Sigmoid colon (tissue), 7 donors: ENCODE data around the gene ARL14. TPM values are rescaled to one million over a fixed set of nuclear protein-coding genes. Genes with fewer than 3 reads are reported as not detected.

Experiments
- DNase-seq: peaks from one replicate; pipeline ENCODE4 v3.0.0-alpha.2; 2019
- H3K27ac ChIP-seq, 4 donors: fragments of 200-600 bp; sonication (generic); one replicate each; pipeline ENCODE4 v1.5.1; 2016 to 2019; ENCODE audit warnings: mild to moderate bottlenecking in 1 of 4
- H3K27me3 ChIP-seq, 3 donors: fragments of 200-600 bp; sonication (generic); one replicate each; pipeline ENCODE4 v1.5.1; 2019; ENCODE audit warnings: mild to moderate bottlenecking in 1 of 3
- H3K36me3 ChIP-seq, 4 donors: fragments of 200-600 bp; sonication (generic); one replicate each; pipeline ENCODE4 v1.5.1; 2016 to 2019
- H3K4me1 ChIP-seq, 4 donors: fragments of 200-600 bp; sonication (generic); one replicate each; pipeline ENCODE4 v1.5.1; 2017 to 2019
- H3K4me3 ChIP-seq, 4 donors: fragments of 200-600 bp; sonication (generic); one replicate each; pipeline ENCODE4 v1.5.1; 2017 to 2019; ENCODE audit warnings: mild to moderate bottlenecking in 2 of 4, moderate library complexity in 1 of 4
- H3K9me3 ChIP-seq, 4 donors: fragments of 200-600 bp in 3 of 4; sonication (generic) in 3 of 4; one replicate each; pipeline versions ENCODE4 v1.5.1 to v1.6.1; 2013 to 2019
- CTCF ChIP-seq, 4 experiments: fragments of 450-650 bp in 3 of 4; fragments of 200-600 bp in 1 of 4; IDR thresholded peaks; one replicate each; pipeline ENCODE4 v1.5.1; 2016 to 2019; ENCODE audit warnings: antibody characterized with exemption in 4 of 4, mild to moderate bottlenecking in 3 of 4, moderate library complexity in 2 of 4
- EP300 ChIP-seq, 4 donors: sonication (generic); formaldehyde crosslinking; IDR thresholded peaks; one replicate each; pipeline ENCODE4 v1.6.1; 2017; ENCODE audit warnings: antibody characterized with exemption in 4 of 4
- POLR2A ChIP-seq, 2 donors: fragments of 450-650 bp; IDR thresholded peaks; one replicate each; pipeline ENCODE4 v1.6.1; 2016; ENCODE audit warnings: antibody characterized with exemption in 2 of 2, mild to moderate bottlenecking in 2 of 2, moderate library complexity in 2 of 2
- POLR2AphosphoS5 ChIP-seq, 4 donors: sonication (generic); formaldehyde crosslinking; IDR thresholded peaks; one replicate each; pipeline ENCODE4 v1.6.1; 2017; ENCODE audit warnings: antibody characterized with exemption in 4 of 4
- WGBS, 2 donors: extraction: QIAGEN DNeasy Blood & Tissue Kit; methylation state at CpG; one replicate each; pipeline ENCODE4 v1.1.7; 2013; 5-methylcytosine and 5-hydroxymethylcytosine counted together
- intact Hi-C: fragments of 100-400 bp; cut with DNase I; formaldehyde crosslinking; loops from one replicate; pipeline ENCODE4 v1.15.1; 2023
- polyA plus RNA-seq, 3 donors: library from polyadenylated mRNA; stranded (reverse); fragments of 200-250 nt; gene quantifications; one replicate each; pipeline ENCODE4 v1.2.3, GENCODE V29; 2013
- total RNA-seq, 4 donors: library from RNA; depleted of rRNA; stranded (reverse); fragments of >200 nt; gene quantifications; one replicate each; pipeline ENCODE4 v1.1.0, GENCODE V29; 2016
- donor health status: healthy with polysubstance abuse.
- donor health status: Bipolar disorder and iron deficiency.
- donor health status: healthy.

Gene ARL14
- total and polyA plus RNA-seq, 7 donors = 23.3 to 144 (median 109) TPM; not detected in 4

GRCh38 chr3:160684368-160684740 is 7.4 kb downstream of the ARL14 start:
- Histone ChIP-seq H3K27ac (no peak overlapping the region), H3K4me1 (no peaks in the 10 kb centered on the region), H3K27me3 (no peaks in the 10 kb centered on the region), H3K4me3 (no peak overlapping the region), H3K36me3 (no peaks in the 10 kb centered on the region), H3K9me3 (no peaks in the 10 kb centered on the region)
- intact Hi-C loops = no loop called here
- no peak for DNase-seq
- WGBS, 2 donors = 91 to 95% methylated on average over 2 of the region's 2 CpGs
- TF ChIP-seq POLR2A (IDR thresholded peaks at IDR 0.05) (no peak), POLR2AphosphoS5 (IDR thresholded peaks at IDR 0.05) (no peak), EP300 (IDR thresholded peaks at IDR 0.05) (no peak), CTCF (IDR thresholded peaks at IDR 0.05) (no peak)

- intact Hi-C loops = no loop called here
- no peaks in the 10 kb centered on the region for H3K9me3 ChIP-seq
- no peak for TF ChIP-seq POLR2AphosphoS5 (IDR thresholded peaks at IDR 0.05)
- TF ChIP-seq CTCF (IDR thresholded peaks at IDR 0.05) = no peak
- no peak for TF ChIP-seq EP300 (IDR thresholded peaks at IDR 0.05)
- TF ChIP-seq POLR2A (IDR thresholded peaks at IDR 0.05) = no peak
- DNase-seq = no peak
- H3K36me3 ChIP-seq = no peaks in the 10 kb centered on the region
- no peak overlapping the region for H3K4me3 ChIP-seq
- no peak overlapping the region for H3K27ac ChIP-seq
- WGBS, 2 donors = 90% methylated on average over 1 of the region's 1 CpG
- H3K27me3 ChIP-seq = no peaks in the 10 kb centered on the region
- H3K4me1 ChIP-seq = no peaks in the 10 kb centered on the region
Measured at GRCh38 chr3:160685144-160685766, 8.3 kb downstream of the ARL14 start.

- Histone ChIP-seq H3K27me3 (no peaks in the 10 kb centered on the region), H3K9me3 (no peaks in the 10 kb centered on the region), H3K4me1 (no peaks in the 10 kb centered on the region), H3K4me3 (no peak overlapping the region), H3K36me3 (no peaks in the 10 kb centered on the region), H3K27ac (no peak overlapping the region)
- TF ChIP-seq EP300 (IDR thresholded peaks at IDR 0.05) (no peak), POLR2A (IDR thresholded peaks at IDR 0.05) (no peak), POLR2AphosphoS5 (IDR thresholded peaks at IDR 0.05) (no peak), CTCF (IDR thresholded peaks at IDR 0.05) (no peak)
- intact Hi-C loops = no loop called here
- 77 to 81% methylated on average over 6 of the region's 6 CpGs for WGBS, 2 donors
- no peak for DNase-seq
Measured at GRCh38 chr3:160686955-160687535, 10.1 kb downstream of the ARL14 start.

- TF ChIP-seq CTCF (IDR thresholded peaks at IDR 0.05) (no peak), EP300 (IDR thresholded peaks at IDR 0.05) (no peak), POLR2AphosphoS5 (IDR thresholded peaks at IDR 0.05) (no peak), POLR2A (IDR thresholded peaks at IDR 0.05) (no peak)
- H3K27me3 ChIP-seq = no peaks in the 10 kb centered on the region
- no peaks in the 10 kb centered on the region for H3K9me3 ChIP-seq
- intact Hi-C loops = no loop called here
- H3K36me3 ChIP-seq = no peaks in the 10 kb centered on the region
- no peaks in the 10 kb centered on the region for H3K4me1 ChIP-seq
- 82 to 89% methylated on average over 1 of the region's 1 CpG for WGBS, 2 donors
- H3K27ac ChIP-seq = no peak overlapping the region
- no peak for DNase-seq
- no peak overlapping the region for H3K4me3 ChIP-seq
Measured at GRCh38 chr3:160691151-160691550, 14.2 kb downstream of the ARL14 start.

GRCh38 chr3:160691962-160692361 is 15.0 kb downstream of the ARL14 start:
- DNase-seq = no peak
- WGBS, 2 donors = 77 to 94% methylated on average over 4 of the region's 4 CpGs
- H3K27ac ChIP-seq = no peak overlapping the region
- H3K4me1 ChIP-seq = no peaks in the 10 kb centered on the region
- H3K27me3 ChIP-seq = no peaks in the 10 kb centered on the region
- H3K9me3 ChIP-seq = no peaks in the 10 kb centered on the region
- TF ChIP-seq POLR2A (IDR thresholded peaks at IDR 0.05) (no peak), POLR2AphosphoS5 (IDR thresholded peaks at IDR 0.05) (no peak)
- H3K4me3 ChIP-seq = no peak overlapping the region
- intact Hi-C loops = no loop called here
- no peaks in the 10 kb centered on the region for H3K36me3 ChIP-seq
